SK-N-MC (cell line): ENCODE results near the gene KIF23.

ENCODE experiments used
- DNase-seq: peaks from one replicate; pipeline ENCODE4 v3.0.0-alpha.2; 2011; ENCODE audit warnings: low read depth, low spot score
- H3K27ac ChIP-seq: fragments of 200-600 bp; sonication (generic); 2 replicates; pipeline ENCODE4 v1.5.1; 2016; ENCODE audit warnings: mixed run types
- H3K36me3 ChIP-seq: fragments of 200-600 bp; sonication (generic); 2 replicates; pipeline ENCODE4 v1.6.1; 2017; ENCODE audit warnings: antibody characterized with exemption, low read length, mixed read lengths; ENCODE audit not compliant: insufficient read depth
- H3K4me3 ChIP-seq: fragments of 200-600 bp; sonication (generic); 2 replicates; pipeline ENCODE4 v1.5.1; 2016
- H3K9ac ChIP-seq: fragments of 200-600 bp; sonication (generic); 2 replicates; pipeline ENCODE4 v1.8.0; 2017; ENCODE audit warnings: mixed run types, mixed read lengths; ENCODE audit not compliant: insufficient read length
- H3K9me3 ChIP-seq: fragments of 200-600 bp; sonication (generic); 2 replicates; pipeline ENCODE4 v1.6.1; 2017; ENCODE audit warnings: low read depth, mild to moderate bottlenecking, antibody characterized with exemption, low read length, moderate library complexity, mixed read lengths
- EZH2 ChIP-seq: fragments of 200-600 bp; sonication (generic); IDR thresholded peaks from one replicate; pipeline ENCODE4 v1.6.1; 2017; ENCODE audit warnings: antibody characterized with exemption
- FOXP2 ChIP-seq: optimal IDR thresholded peaks from 2 replicates; pipeline ENCODE3; 2011; ENCODE audit warnings: mild to moderate bottlenecking, moderate library complexity; ENCODE audit not compliant: insufficient read depth; ENCODE audit errors: extremely low read length, control extremely low read depth
- POLR2AphosphoS5 ChIP-seq: IDR thresholded peaks from 2 replicates; pipeline ENCODE4 v1.6.1; 2012; ENCODE audit warnings: mild to moderate bottlenecking, low read depth, low read length, borderline replicate concordance

KIF23 gene

GRCh38 chr15:69472562-69472961 lies 58.4 kb downstream of the KIF23 start:
- no peak for DNase-seq
- Histone ChIP-seq H3K9ac (no peak overlapping the region), H3K36me3 (no peaks in the 10 kb centered on the region), H3K9me3 (no peaks in the 10 kb centered on the region), H3K4me3 (no peak overlapping the region), H3K27ac (no peak overlapping the region)
- TF ChIP-seq FOXP2 (no peak), POLR2AphosphoS5 (no peak), EZH2 (no peak)

- H3K9me3 ChIP-seq, result 0 out of 2 replicates have a peak, but pooled peaks cover under 1% of the 10 kb centered on the region
- H3K27ac ChIP-seq, result no peak overlapping the region
- no peaks in the 10 kb centered on the region for H3K36me3 ChIP-seq
- no peak overlapping the region for H3K4me3 ChIP-seq
- TF ChIP-seq POLR2AphosphoS5, result no peak
- no peak for TF ChIP-seq EZH2
- TF ChIP-seq FOXP2, result no peak
- DNase-seq, result no peak
- H3K9ac ChIP-seq, result no peak overlapping the region
Measured at GRCh38 chr15:69474291-69474690, 60.1 kb downstream of the KIF23 start.

- no peak overlapping the region for H3K4me3 ChIP-seq
- no peak overlapping the region for H3K27ac ChIP-seq
- no peaks in the 10 kb centered on the region for H3K36me3 ChIP-seq
- no peak overlapping the region for H3K9ac ChIP-seq
- DNase-seq, result no peak
- no peak for TF ChIP-seq POLR2AphosphoS5
- TF ChIP-seq FOXP2, result no peak
- TF ChIP-seq EZH2, result no peak
- H3K9me3 ChIP-seq, result peaks cover 5% of the 10 kb centered on the region; the same call in 1 of the 2 replicates
Measured at GRCh38 chr15:69474846-69475455, 60.8 kb downstream of the KIF23 start.

- TF ChIP-seq FOXP2 (no peak), EZH2 (no peak), POLR2AphosphoS5 (no peak)
- Histone ChIP-seq H3K4me3 (no peak overlapping the region), H3K9ac (no peak overlapping the region), H3K9me3 (peaks cover 5% of the 10 kb centered on the region; the same call in 1 of the 2 replicates), H3K27ac (no peak overlapping the region), H3K36me3 (no peaks in the 10 kb centered on the region)
- DNase-seq, result no peak
Measured at GRCh38 chr15:69475769-69476358, 61.7 kb downstream of the KIF23 start.

- Histone ChIP-seq H3K9ac (no peak overlapping the region), H3K36me3 (no peaks in the 10 kb centered on the region), H3K9me3 (peaks cover 5% of the 10 kb centered on the region; the same call in 1 of the 2 replicates), H3K27ac (no peak overlapping the region), H3K4me3 (no peak overlapping the region)
- no peak for DNase-seq
- TF ChIP-seq EZH2, result no peak
- no peak for TF ChIP-seq FOXP2
- TF ChIP-seq POLR2AphosphoS5, result no peak
Measured at GRCh38 chr15:69476704-69477473, 62.7 kb downstream of the KIF23 start.

- no peak overlapping the region for H3K27ac ChIP-seq
- TF ChIP-seq EZH2 (no peak), FOXP2 (no peak), POLR2AphosphoS5 (no peak)
- H3K36me3 ChIP-seq, result no peaks in the 10 kb centered on the region
- DNase-seq, result peak; percentile 57
- peaks cover 5% of the 10 kb centered on the region; the same call in 1 of the 2 replicates for H3K9me3 ChIP-seq
- no peak overlapping the region for H3K9ac ChIP-seq
- H3K4me3 ChIP-seq, result no peak overlapping the region
Measured at GRCh38 chr15:69478259-69478781, 64.2 kb downstream of the KIF23 start.

GRCh38 chr15:69479081-69479480 lies 64.9 kb downstream of the KIF23 start:
- Histone ChIP-seq H3K27ac (no peak overlapping the region), H3K4me3 (no peak overlapping the region), H3K9me3 (peaks cover 5% of the 10 kb centered on the region; the same call in 1 of the 2 replicates), H3K9ac (no peak overlapping the region), H3K36me3 (no peaks in the 10 kb centered on the region)
- TF ChIP-seq FOXP2 (no peak), POLR2AphosphoS5 (no peak), EZH2 (no peak)
- no peak for DNase-seq

GRCh38 chr15:69479971-69480370 lies 65.8 kb downstream of the KIF23 start:
- H3K27ac ChIP-seq, result no peak overlapping the region
- TF ChIP-seq POLR2AphosphoS5 (no peak), EZH2 (no peak), FOXP2 (no peak)
- H3K36me3 ChIP-seq, result no peaks in the 10 kb centered on the region
- no peak for DNase-seq
- H3K4me3 ChIP-seq, result no peak overlapping the region
- H3K9me3 ChIP-seq, result peaks cover 5% of the 10 kb centered on the region; the same call in 1 of the 2 replicates
- no peak overlapping the region for H3K9ac ChIP-seq
